RWPE1 (cell line): ENCODE measurements around the gene TRIM23.

Experiments
- CTCF ChIA-PET: fragments of 350-600 bp; sonication (Branson Sonifier 250); formaldehyde crosslinking; extraction: SDS; loops from one replicate; lab custom pipeline; 2021; lab: Yijun Ruan, JAX
- POLR2A ChIA-PET: fragments of 400-600 bp; formaldehyde crosslinking; extraction: SDS; loops from one replicate; lab custom pipeline; 2020; ENCODE audit warnings: antibody characterized with exemption; ENCODE audit not compliant: low non-redundant PET; lab: Yijun Ruan, JAX
- DNase-seq: peaks from one replicate; pipeline ENCODE4 v3.0.0; 2012; ENCODE audit warnings: low spot score
- H3K27ac ChIP-seq: fragments of 450-650 bp; 2 replicates; pipeline ENCODE4 v1.5.1; 2017
- TF ChIP-seq, protein P1 (sequence below): fragments of 450-650 bp; conservative IDR thresholded peaks from 2 replicates; pipeline ENCODE4 v1.5.1; 2017; ENCODE audit warnings: low read depth, mild to moderate bottlenecking

TRIM23 gene

DNA sequence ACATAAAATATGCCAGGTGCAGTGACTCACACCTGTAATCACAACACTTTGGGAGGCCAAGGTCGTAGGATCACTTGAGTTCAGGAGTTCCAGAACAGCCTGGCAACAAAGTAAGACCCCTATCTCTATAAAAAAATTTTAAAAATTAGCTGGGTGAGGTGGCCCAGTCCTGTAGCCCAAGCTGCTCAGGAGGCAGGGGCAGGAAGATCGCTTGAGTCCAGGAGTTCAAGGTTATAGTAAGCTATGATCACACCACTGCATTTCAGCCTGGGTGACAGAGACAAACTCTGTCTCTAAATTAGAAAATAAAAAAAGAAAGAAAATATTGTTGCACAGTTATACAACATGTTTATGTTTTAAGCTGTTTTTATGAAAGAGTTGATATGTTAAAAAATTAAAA, 68.0 kb downstream of the TRIM23 start:
- ChIA-PET POLR2A (no interaction called here), CTCF (interaction anchor here (0.6 kb wide), 1 partner anchor 121 kb away, joined by 6 read pairs; no protein-coding TSS in a partner anchor)
- TF ChIP-seq, protein P1, sequence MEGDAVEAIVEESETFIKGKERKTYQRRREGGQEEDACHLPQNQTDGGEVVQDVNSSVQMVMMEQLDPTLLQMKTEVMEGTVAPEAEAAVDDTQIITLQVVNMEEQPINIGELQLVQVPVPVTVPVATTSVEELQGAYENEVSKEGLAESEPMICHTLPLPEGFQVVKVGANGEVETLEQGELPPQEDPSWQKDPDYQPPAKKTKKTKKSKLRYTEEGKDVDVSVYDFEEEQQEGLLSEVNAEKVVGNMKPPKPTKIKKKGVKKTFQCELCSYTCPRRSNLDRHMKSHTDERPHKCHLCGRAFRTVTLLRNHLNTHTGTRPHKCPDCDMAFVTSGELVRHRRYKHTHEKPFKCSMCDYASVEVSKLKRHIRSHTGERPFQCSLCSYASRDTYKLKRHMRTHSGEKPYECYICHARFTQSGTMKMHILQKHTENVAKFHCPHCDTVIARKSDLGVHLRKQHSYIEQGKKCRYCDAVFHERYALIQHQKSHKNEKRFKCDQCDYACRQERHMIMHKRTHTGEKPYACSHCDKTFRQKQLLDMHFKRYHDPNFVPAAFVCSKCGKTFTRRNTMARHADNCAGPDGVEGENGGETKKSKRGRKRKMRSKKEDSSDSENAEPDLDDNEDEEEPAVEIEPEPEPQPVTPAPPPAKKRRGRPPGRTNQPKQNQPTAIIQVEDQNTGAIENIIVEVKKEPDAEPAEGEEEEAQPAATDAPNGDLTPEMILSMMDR: no peak
- H3K27ac ChIP-seq: no peak overlapping the region
- no peak for DNase-seq

DNA sequence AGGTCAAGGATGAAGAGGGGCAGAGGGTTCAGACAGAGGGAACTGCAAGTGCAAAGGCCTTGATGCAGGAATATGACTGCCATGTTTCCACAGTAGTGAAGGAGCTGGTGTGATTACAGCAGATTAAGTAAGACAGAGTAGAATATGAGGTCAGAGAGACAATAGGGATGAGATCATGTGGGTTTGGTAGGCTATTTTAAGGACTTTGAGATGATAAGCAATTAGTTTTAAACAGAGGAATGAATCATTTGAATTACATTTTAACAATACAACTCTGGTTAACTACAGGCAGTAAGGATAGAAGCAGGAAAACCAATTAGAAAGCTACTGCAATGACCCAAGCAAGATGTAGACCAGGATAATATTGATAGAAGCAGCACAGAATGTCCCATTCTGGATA, 68.8 kb downstream of the TRIM23 start:
- POLR2A ChIA-PET: no interaction called here
- TF ChIP-seq, protein P1: no peak
- no peak for DNase-seq
- CTCF ChIA-PET: no interaction called here
- no peak overlapping the region for H3K27ac ChIP-seq

DNA sequence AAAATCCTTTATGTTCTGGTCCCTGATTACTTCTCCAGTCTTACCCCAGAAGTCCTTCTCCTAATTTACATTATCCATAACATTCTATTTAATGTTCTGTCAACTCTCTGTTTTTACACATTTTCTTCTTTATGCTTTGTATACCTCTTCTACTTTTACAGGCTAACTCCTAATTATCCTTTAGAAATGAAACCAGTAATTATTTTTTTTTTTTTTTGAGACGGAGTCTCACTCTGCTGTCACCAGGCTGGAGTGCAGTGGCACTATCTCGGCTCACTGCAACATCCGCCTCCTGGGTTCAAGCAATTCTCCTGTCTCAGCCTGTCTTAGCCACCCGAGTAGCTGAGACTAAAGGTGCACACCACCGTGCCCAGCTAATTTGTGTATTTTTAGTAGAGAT, 70.2 kb downstream of the TRIM23 start:
- ChIA-PET POLR2A (no interaction called here), CTCF (interaction anchor here (0.6 kb wide), 1 partner anchor 1098 kb away, joined by 3 read pairs; no protein-coding TSS in a partner anchor)
- no peak for DNase-seq
- TF ChIP-seq, protein P1: no peak
- H3K27ac ChIP-seq: no peak overlapping the region

DNA sequence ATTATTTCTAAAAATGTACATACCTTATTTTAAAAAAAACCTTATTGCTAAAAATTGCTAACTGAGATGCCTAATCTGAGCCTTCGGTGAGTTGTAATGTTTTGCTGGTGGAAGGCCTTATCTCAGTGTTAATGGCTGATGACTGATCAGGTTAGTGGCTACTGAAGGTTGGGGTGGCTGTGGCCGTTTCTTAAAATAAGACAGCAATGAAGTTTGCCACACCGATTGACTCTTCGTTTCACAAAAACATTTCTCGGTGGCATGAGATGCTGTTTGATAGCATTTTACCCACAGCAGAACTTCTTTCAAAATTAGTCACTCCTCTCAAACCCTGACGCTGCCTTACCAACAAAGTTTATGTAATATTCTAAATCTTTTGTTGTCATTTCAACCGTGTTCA, 75.9 kb downstream of the TRIM23 start:
- TF ChIP-seq, protein P1: no peak
- ChIA-PET POLR2A (no interaction called here), CTCF (no interaction called here)
- no peak overlapping the region for H3K27ac ChIP-seq
- DNase-seq: no peak

DNA sequence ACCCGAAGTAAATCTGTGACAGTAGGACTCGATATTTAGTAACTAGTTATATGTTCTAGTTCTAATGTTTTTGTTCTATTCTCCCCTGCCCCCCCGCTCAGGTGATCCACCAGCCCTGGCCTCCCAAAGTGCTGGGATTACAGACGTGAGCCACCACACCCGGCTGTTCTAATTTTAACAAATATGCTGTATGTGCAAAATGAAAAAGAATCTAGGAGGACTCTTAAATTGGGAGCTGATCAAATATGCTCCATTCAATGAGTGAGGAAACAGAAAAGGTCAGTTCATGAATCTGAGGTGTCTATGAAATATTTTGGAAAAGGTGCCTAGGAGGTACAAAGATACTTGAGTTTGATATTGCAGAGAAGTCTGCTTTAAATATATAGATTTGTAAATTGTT, 78.0 kb downstream of the TRIM23 start:
- POLR2A ChIA-PET: no interaction called here
- no peak overlapping the region for H3K27ac ChIP-seq
- DNase-seq: no peak
- CTCF ChIA-PET: no interaction called here
- TF ChIP-seq, protein P1: no peak

DNA sequence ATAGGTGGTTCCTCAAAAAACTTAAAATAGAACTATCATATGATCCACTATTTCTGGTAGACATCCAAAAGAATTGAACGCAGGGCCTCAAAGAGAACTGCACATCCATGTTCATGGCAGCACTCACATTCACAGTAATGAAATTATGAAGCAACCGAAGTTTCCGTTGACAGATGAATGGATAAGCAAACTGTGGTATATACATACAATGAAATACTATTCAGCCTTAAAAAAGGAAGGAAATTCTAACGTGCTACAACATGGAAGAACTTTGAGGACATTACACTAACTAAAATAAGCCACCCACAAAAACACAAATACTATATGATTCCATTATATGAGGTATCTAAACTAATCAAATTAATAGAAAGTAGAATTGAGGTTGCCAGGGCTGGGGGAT, 79.7 kb downstream of the TRIM23 start:
- CTCF ChIA-PET: interaction anchor here (0.6 to 0.8 kb wide), 3 partner anchors 9 to 934 kb away, joined by 3 to 6 read pairs (median 3); no protein-coding TSS in a partner anchor

More for the DNA sequence above, 79.7 kb downstream of the TRIM23 start:
- POLR2A ChIA-PET: no interaction called here
- no peak for DNase-seq
- no peak overlapping the region for H3K27ac ChIP-seq
- TF ChIP-seq, protein P1: no peak
